Measurements from ENCODE around the gene LLGL2. TPM values are rescaled to one million over a fixed set of nuclear protein-coding genes. Genes with fewer than 3 reads are reported as not detected.

The LLGL2 gene
- total and polyA plus RNA-seq, 10 of the 15 experiments (the other 5 are each of a cell fraction or from before 2014, with no cell fraction given): 0.21 to 9.9 (median 4.5) TPM

DNA sequence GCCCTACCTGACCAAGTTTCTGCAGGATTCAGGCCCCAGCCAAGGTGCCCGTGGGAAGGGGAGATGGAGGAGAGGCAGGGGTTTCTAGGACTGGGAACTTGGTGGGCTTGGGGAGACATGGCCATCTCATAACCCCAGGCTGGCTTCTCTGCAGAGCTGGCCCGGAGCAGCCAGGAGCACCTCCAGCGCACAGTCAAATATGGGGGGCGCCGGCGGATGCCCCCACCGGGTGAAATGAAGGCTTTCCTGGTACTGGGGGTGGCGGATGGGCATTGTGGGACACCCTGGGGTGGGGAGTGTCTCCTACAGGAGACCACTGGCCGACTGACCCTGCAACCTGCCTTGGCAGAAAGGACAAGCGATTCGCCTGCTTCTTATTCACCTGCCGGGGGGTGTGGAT is 98.5 kb downstream of the LLGL2 start (continued):
- TF ChIP-seq, protein P1, sequence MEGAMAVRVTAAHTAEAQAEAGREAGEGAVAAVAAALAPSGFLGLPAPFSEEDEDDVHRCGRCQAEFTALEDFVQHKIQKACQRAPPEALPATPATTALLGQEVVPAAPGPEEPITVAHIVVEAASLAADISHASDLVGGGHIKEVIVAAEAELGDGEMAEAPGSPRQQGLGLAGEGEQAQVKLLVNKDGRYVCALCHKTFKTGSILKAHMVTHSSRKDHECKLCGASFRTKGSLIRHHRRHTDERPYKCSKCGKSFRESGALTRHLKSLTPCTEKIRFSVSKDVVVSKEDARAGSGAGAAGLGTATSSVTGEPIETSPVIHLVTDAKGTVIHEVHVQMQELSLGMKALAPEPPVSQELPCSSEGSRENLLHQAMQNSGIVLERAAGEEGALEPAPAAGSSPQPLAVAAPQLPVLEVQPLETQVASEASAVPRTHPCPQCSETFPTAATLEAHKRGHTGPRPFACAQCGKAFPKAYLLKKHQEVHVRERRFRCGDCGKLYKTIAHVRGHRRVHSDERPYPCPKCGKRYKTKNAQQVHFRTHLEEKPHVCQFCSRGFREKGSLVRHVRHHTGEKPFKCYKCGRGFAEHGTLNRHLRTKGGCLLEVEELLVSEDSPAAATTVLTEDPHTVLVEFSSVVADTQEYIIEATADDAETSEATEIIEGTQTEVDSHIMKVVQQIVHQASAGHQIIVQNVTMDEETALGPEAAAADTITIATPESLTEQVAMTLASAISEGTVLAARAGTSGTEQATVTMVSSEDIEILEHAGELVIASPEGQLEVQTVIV (IDR thresholded peaks at IDR 0.05; ENCODE audit: borderline replicate concordance, partially characterized antibody): no peak
- no peak for TF ChIP-seq JUNB (IDR thresholded peaks at IDR 0.05)

Small RNA genes lying within 50 kb of the gene (microRNA-seq; reads per million reads assigned to microRNA genes)
- 0.56 reads per million for gene MIR6785

Other genes with a start within 250 kb of the LLGL2 start
Only the 7 nearest of the 11 such genes appear.
- gene GRB2, start 120.0 kb upstream of the LLGL2 start, total RNA-seq (2014; rRNA removed): 161 and 168 TPM in 2 replicates
- 113 and 118 TPM in 2 replicates for gene GRB2, start 120.0 kb upstream of the LLGL2 start, total RNA-seq (2014; rRNA removed; fragmentation: Illumina TruSeq; extraction: Trizol)
- 207 and 214 TPM in 2 replicates for gene GRB2, start 120.0 kb upstream of the LLGL2 start, total RNA-seq (2021)
- 133 and 196 TPM in 2 replicates for gene GRB2, start 120.0 kb upstream of the LLGL2 start, polyA plus RNA-seq (2011; rRNA removed)
- gene GRB2, start 120.0 kb upstream of the LLGL2 start, polyA plus RNA-seq (2014; fragmentation: Illumina TruSeq; extraction: Trizol): 141 and 201 TPM in 2 replicates
- gene GRB2, start 120.0 kb upstream of the LLGL2 start, polyA plus RNA-seq (2014; fragmentation: Nextera tagmentation; extraction: Ambion mirVana): 100 to 1,000 TPM; 113 to 152 TPM
- gene GRB2, start 120.0 kb upstream of the LLGL2 start, polyA plus RNA-seq (2014; rRNA removed): 164 and 180 TPM in 2 replicates
- gene GRB2, start 120.0 kb upstream of the LLGL2 start, polyA plus RNA-seq (2016; fragmentation: Nextera tagmentation; extraction: Ambion mirVana): 100 to 1,000 TPM; 263 to 268 TPM
- gene TMEM94, start 69.1 kb upstream of the LLGL2 start, total RNA-seq (2014; rRNA removed): 23.9 and 31.4 TPM in 2 replicates
- 15.4 and 15.8 TPM in 2 replicates for gene TMEM94, start 69.1 kb upstream of the LLGL2 start, total RNA-seq (2014; rRNA removed; fragmentation: Illumina TruSeq; extraction: Trizol)
- gene TMEM94, start 69.1 kb upstream of the LLGL2 start, total RNA-seq (2021): 59.0 and 70.7 TPM in 2 replicates
- 9.8 and 21.9 TPM in 2 replicates for gene TMEM94, start 69.1 kb upstream of the LLGL2 start, polyA plus RNA-seq (2011; rRNA removed)
- gene TMEM94, start 69.1 kb upstream of the LLGL2 start, polyA plus RNA-seq (2014; fragmentation: Illumina TruSeq; extraction: Trizol): 11.9 and 46.5 TPM in 2 replicates
- gene TMEM94, start 69.1 kb upstream of the LLGL2 start, polyA plus RNA-seq (2014; fragmentation: Nextera tagmentation; extraction: Ambion mirVana): 1 to 10 TPM in 1 of 2 experiments, under 1 TPM in 1; 0.31 to 2.3 TPM
- gene TMEM94, start 69.1 kb upstream of the LLGL2 start, polyA plus RNA-seq (2014; rRNA removed): 41.7 and 50.5 TPM in 2 replicates
- gene TMEM94, start 69.1 kb upstream of the LLGL2 start, polyA plus RNA-seq (2016; fragmentation: Nextera tagmentation; extraction: Ambion mirVana): 10 to 100 TPM; 21.2 to 26.9 TPM
- 0.44 and 1.4 TPM in 2 replicates for gene CASKIN2, start 10.2 kb upstream of the LLGL2 start, total RNA-seq (2014; rRNA removed)
- 0.18 and 0.23 TPM in 2 replicates for gene CASKIN2, start 10.2 kb upstream of the LLGL2 start, total RNA-seq (2014; rRNA removed; fragmentation: Illumina TruSeq; extraction: Trizol)
- 0.80 and 1.8 TPM in 2 replicates for gene CASKIN2, start 10.2 kb upstream of the LLGL2 start, total RNA-seq (2021)
- 0.10 TPM in 1 of 2 replicates, not detected in the other for gene CASKIN2, start 10.2 kb upstream of the LLGL2 start, polyA plus RNA-seq (2011; rRNA removed)
- gene CASKIN2, start 10.2 kb upstream of the LLGL2 start, polyA plus RNA-seq (2014; fragmentation: Illumina TruSeq; extraction: Trizol): 0.14 and 0.16 TPM in 2 replicates
- under 1 TPM in 1 of 2 experiments, not detected in 1; 0.02 TPM for gene CASKIN2, start 10.2 kb upstream of the LLGL2 start, polyA plus RNA-seq (2014; fragmentation: Nextera tagmentation; extraction: Ambion mirVana)
- 0.93 and 2.7 TPM in 2 replicates for gene CASKIN2, start 10.2 kb upstream of the LLGL2 start, polyA plus RNA-seq (2014; rRNA removed)
- gene CASKIN2, start 10.2 kb upstream of the LLGL2 start, polyA plus RNA-seq (2016; fragmentation: Nextera tagmentation; extraction: Ambion mirVana): under 1 TPM; 0.44 to 0.56 TPM
- gene TSEN54, start 9.2 kb upstream of the LLGL2 start, total RNA-seq (2014; rRNA removed): 42.1 and 43.2 TPM in 2 replicates
- 21.4 and 26.1 TPM in 2 replicates for gene TSEN54, start 9.2 kb upstream of the LLGL2 start, total RNA-seq (2014; rRNA removed; fragmentation: Illumina TruSeq; extraction: Trizol)
- 37.3 and 41.2 TPM in 2 replicates for gene TSEN54, start 9.2 kb upstream of the LLGL2 start, total RNA-seq (2021)
- gene TSEN54, start 9.2 kb upstream of the LLGL2 start, polyA plus RNA-seq (2011; rRNA removed): 25.4 and 45.7 TPM in 2 replicates
- 22.9 and 29.5 TPM in 2 replicates for gene TSEN54, start 9.2 kb upstream of the LLGL2 start, polyA plus RNA-seq (2014; fragmentation: Illumina TruSeq; extraction: Trizol)
- gene TSEN54, start 9.2 kb upstream of the LLGL2 start, polyA plus RNA-seq (2014; fragmentation: Nextera tagmentation; extraction: Ambion mirVana): 10 to 100 TPM in 1 of 2 experiments, 1 to 10 TPM in 1; 7.1 to 23.1 TPM
- 42.4 and 52.2 TPM in 2 replicates for gene TSEN54, start 9.2 kb upstream of the LLGL2 start, polyA plus RNA-seq (2014; rRNA removed)
- gene TSEN54, start 9.2 kb upstream of the LLGL2 start, polyA plus RNA-seq (2016; fragmentation: Nextera tagmentation; extraction: Ambion mirVana): 10 to 100 TPM; 41.1 to 48.0 TPM
- 4.3 and 6.7 TPM in 2 replicates for gene MYO15B, start 62.1 kb downstream of the LLGL2 start, total RNA-seq (2014; rRNA removed)
- gene MYO15B, start 62.1 kb downstream of the LLGL2 start, total RNA-seq (2014; rRNA removed; fragmentation: Illumina TruSeq; extraction: Trizol): 2.3 and 2.7 TPM in 2 replicates
- gene MYO15B, start 62.1 kb downstream of the LLGL2 start, total RNA-seq (2021): 12.3 and 15.4 TPM in 2 replicates
- gene MYO15B, start 62.1 kb downstream of the LLGL2 start, polyA plus RNA-seq (2011; rRNA removed): 0.67 and 0.82 TPM in 2 replicates
- 2.1 and 3.6 TPM in 2 replicates for gene MYO15B, start 62.1 kb downstream of the LLGL2 start, polyA plus RNA-seq (2014; fragmentation: Illumina TruSeq; extraction: Trizol)
- gene MYO15B, start 62.1 kb downstream of the LLGL2 start, polyA plus RNA-seq (2014; fragmentation: Nextera tagmentation; extraction: Ambion mirVana): under 1 TPM in 1 of 2 experiments, not detected in 1; 0.82 TPM
- gene MYO15B, start 62.1 kb downstream of the LLGL2 start, polyA plus RNA-seq (2014; rRNA removed): 9.0 and 11.1 TPM in 2 replicates
- 1 to 10 TPM; 1.2 to 1.3 TPM for gene MYO15B, start 62.1 kb downstream of the LLGL2 start, polyA plus RNA-seq (2016; fragmentation: Nextera tagmentation; extraction: Ambion mirVana)
- gene SMIM5, start 107.7 kb downstream of the LLGL2 start, total RNA-seq (2014; rRNA removed): not detected in 2 replicates
- not detected in 2 replicates for gene SMIM5, start 107.7 kb downstream of the LLGL2 start, total RNA-seq (2014; rRNA removed; fragmentation: Illumina TruSeq; extraction: Trizol)
- gene SMIM5, start 107.7 kb downstream of the LLGL2 start, total RNA-seq (2021): not detected in 2 replicates
- gene SMIM5, start 107.7 kb downstream of the LLGL2 start, polyA plus RNA-seq (2011; rRNA removed): not detected in 2 replicates
- gene SMIM5, start 107.7 kb downstream of the LLGL2 start, polyA plus RNA-seq (2014; fragmentation: Illumina TruSeq; extraction: Trizol): not detected in 2 replicates
- not detected for gene SMIM5, start 107.7 kb downstream of the LLGL2 start, polyA plus RNA-seq (2014; fragmentation: Nextera tagmentation; extraction: Ambion mirVana)
- gene SMIM5, start 107.7 kb downstream of the LLGL2 start, polyA plus RNA-seq (2014; rRNA removed): 0.04 TPM in 1 of 2 replicates, not detected in the other
- gene SMIM5, start 107.7 kb downstream of the LLGL2 start, polyA plus RNA-seq (2016; fragmentation: Nextera tagmentation; extraction: Ambion mirVana): under 1 TPM; 0.08 to 0.11 TPM
- gene RECQL5, start 141.5 kb downstream of the LLGL2 start, total RNA-seq (2014; rRNA removed): 22.3 and 26.8 TPM in 2 replicates
- 13.9 and 15.3 TPM in 2 replicates for gene RECQL5, start 141.5 kb downstream of the LLGL2 start, total RNA-seq (2014; rRNA removed; fragmentation: Illumina TruSeq; extraction: Trizol)
- gene RECQL5, start 141.5 kb downstream of the LLGL2 start, total RNA-seq (2021): 30.0 and 32.1 TPM in 2 replicates
- 10.5 and 15.2 TPM in 2 replicates for gene RECQL5, start 141.5 kb downstream of the LLGL2 start, polyA plus RNA-seq (2011; rRNA removed)
- gene RECQL5, start 141.5 kb downstream of the LLGL2 start, polyA plus RNA-seq (2014; fragmentation: Illumina TruSeq; extraction: Trizol): 11.2 and 18.0 TPM in 2 replicates
- gene RECQL5, start 141.5 kb downstream of the LLGL2 start, polyA plus RNA-seq (2014; fragmentation: Nextera tagmentation; extraction: Ambion mirVana): 1 to 10 TPM; 3.6 to 6.4 TPM
- gene RECQL5, start 141.5 kb downstream of the LLGL2 start, polyA plus RNA-seq (2014; rRNA removed): 26.6 and 30.6 TPM in 2 replicates
- gene RECQL5, start 141.5 kb downstream of the LLGL2 start, polyA plus RNA-seq (2016; fragmentation: Nextera tagmentation; extraction: Ambion mirVana): 10 to 100 TPM; 26.9 to 27.3 TPM